HepG2 (cell line): ENCODE measurements around the gene MYH3.

Experiments used
- CTCF ChIP-seq: sonication (generic); formaldehyde crosslinking; IDR thresholded peaks from 2 replicates; pipeline ENCODE4 v1.5.0; 2020; ENCODE audit warnings: mild to moderate bottlenecking, missing genetic modification reagents, moderate library complexity
- MAX ChIP-seq: IDR thresholded peaks from 2 replicates; pipeline ENCODE4 v1.6.1; 2012; ENCODE audit warnings: inconsistent platforms
- MYNN ChIP-seq: sonication (generic); formaldehyde crosslinking; IDR thresholded peaks from 2 replicates; pipeline ENCODE4 v1.4.0; 2020; ENCODE audit warnings: mild to moderate bottlenecking, low read depth, missing genetic modification reagents
- ZNF784 ChIP-seq: sonication (generic); formaldehyde crosslinking; IDR thresholded peaks from 2 replicates; pipeline ENCODE4 v1.5.1; 2020; ENCODE audit warnings: missing genetic modification reagents, mild to moderate bottlenecking, borderline replicate concordance
- ZSCAN22 ChIP-seq: sonication (generic); formaldehyde crosslinking; IDR thresholded peaks from 2 replicates; pipeline ENCODE4 v1.4.0; 2020; ENCODE audit warnings: mild to moderate bottlenecking, missing genetic modification reagents

GRCh38 chr17:10604521-10604920 is 52.6 kb downstream of the MYH3 start:
- no peak for TF ChIP-seq MAX
- TF ChIP-seq ZNF784 (CRISPR knock-in tag) = no peak
- TF ChIP-seq MYNN = no peak
- no peak for TF ChIP-seq ZSCAN22 (CRISPR knock-in tag)
- no peak for TF ChIP-seq CTCF (CRISPR knock-in tag)
